Measurements from ENCODE around the gene RTKN. TPM values are rescaled to one million over a fixed set of nuclear protein-coding genes. Genes with fewer than 3 reads are reported as not detected.
"Not testable (repeated sequence)": the region's sequence is repeated elsewhere in the genome, so short reads cannot be mapped to it uniquely, and the experiment has no call there.

The RTKN gene, protein sequence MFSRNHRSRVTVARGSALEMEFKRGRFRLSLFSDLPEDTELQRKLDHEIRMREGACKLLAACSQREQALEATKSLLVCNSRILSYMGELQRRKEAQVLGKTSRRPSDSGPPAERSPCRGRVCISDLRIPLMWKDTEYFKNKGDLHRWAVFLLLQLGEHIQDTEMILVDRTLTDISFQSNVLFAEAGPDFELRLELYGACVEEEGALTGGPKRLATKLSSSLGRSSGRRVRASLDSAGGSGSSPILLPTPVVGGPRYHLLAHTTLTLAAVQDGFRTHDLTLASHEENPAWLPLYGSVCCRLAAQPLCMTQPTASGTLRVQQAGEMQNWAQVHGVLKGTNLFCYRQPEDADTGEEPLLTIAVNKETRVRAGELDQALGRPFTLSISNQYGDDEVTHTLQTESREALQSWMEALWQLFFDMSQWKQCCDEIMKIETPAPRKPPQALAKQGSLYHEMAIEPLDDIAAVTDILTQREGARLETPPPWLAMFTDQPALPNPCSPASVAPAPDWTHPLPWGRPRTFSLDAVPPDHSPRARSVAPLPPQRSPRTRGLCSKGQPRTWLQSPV
- total RNA-seq (2014; rRNA removed; shearing (Covaris generic)), result 5.4 and 6.9 TPM in 2 replicates

DNA sequence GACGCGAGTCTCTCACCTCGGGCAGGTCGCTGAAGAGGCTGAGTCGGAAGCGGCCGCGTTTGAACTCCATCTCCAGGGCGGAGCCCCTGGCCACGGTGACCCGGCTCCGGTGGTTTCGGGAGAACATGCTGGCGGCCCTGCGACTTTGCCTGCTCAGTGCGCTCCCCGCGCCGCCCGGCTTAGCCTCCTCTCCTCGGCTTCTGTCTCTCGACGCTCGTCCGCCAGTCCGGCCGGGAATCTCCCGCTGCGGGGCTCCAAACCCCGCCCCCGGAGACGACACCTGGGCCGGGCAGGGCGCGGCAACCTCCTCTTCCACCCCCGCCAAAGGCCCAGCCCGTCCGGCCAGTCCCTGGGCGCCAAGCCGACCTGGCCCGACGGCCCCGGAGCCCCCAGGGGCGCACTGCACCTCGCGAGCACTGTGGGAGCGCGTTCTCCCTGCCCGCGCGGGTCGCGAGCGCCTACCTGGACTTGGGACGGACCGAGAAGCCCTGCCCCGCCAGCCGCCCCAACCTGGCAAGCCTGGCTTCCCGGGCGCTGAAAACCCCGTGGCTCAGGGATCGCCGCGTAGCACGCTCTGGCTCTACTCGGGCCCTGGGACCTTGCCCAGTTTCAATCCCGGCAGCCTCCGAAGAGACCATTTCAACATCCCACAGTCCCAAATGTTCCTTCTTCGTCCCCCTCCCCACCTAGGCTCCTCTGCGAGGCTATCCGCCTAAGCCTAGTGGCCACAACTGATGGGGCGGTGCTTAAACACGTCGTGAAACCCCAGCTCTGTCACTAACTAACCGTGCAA lies at the start of gene RTKN:
TSS of gene RTKN (minus strand) at position 248 of the 793 bp plus-strand sequence. CDS start at position 127, 121 bp downstream.
- DNase-seq (ENCODE audit: low read depth), result no peak

DNA sequence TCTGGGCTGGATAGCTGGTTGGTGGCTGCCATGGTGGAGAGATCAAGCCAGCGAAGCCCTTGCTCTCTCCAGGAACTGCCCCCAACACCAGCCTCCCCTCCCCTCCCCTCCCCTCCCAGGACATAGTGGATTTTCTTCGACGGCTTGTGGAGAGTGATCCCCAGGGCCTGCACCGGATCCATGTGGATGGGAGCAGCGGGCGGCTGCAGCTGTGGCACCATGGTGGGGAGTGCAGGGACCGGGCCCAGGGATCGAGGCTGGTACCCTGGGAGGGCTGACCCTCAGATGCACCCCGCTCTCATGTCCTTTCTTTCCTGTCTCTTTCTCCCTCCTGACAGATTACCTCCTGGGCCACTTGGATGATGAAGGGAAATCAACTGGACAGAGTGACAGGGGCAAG lies 48.2 kb upstream of the RTKN start:
- no peak for DNase-seq (ENCODE audit: low read depth)

DNA sequence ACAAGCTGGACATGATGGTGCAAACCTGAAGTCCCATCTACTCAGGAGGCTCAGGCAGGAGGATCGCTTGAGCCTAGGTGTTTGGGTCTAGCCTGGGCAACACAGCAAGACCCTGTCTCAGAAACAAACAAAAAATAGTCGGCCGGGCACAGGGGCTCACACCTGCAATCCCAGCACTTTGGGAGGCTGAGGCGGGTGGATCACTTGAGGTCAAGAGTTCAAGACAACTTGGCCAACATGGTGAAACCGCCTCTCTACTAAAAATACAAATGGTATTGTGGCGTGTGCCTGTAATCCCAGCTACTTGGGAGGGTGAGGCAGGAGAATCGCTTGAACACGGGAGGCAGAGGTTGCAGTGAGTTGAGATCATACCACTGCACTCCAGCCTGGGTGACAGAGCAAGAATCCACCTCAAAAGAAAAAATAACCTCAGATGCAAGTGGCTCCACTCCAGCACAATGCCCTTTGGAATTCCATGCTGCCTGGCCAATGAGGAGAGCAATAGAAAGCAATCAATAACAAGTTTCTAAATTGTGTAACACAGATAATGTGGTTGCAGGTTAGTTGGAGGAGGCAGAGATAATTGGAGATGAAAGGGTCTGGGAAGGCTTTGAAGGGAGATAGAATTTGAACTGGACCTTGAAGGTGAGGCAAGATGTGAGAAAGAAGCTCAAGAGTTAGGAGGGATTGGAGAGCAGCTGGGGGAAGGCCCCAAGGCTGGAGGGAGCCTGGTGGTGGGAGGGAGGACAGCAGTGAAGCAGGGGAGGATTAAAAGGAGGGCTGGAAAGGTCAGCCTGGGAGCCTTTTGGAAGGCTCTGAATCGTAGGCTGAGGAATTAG lies 47.1 kb upstream of the RTKN start:
- no peak for DNase-seq (ENCODE audit: low read depth)

DNA sequence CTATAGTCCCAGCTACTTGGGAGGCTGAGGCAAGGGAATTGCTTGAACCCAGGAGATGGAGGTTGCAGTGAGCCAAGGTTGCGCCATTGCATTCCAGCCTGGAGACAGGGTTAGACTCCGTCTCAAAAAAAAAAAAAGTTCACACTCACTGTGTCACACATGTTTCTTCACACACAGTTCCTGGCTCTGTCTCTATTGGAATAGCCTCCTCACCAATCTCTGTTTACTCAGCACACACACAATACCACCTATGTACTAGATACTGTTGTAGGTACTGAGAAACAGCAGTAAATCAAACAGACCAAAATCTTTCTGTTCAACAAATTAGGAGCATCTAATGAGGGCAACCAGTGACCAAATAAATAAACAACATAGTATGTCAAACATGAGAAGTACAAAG lies 44.4 kb upstream of the RTKN start:
- DNase-seq (ENCODE audit: low read depth), result no peak

DNA sequence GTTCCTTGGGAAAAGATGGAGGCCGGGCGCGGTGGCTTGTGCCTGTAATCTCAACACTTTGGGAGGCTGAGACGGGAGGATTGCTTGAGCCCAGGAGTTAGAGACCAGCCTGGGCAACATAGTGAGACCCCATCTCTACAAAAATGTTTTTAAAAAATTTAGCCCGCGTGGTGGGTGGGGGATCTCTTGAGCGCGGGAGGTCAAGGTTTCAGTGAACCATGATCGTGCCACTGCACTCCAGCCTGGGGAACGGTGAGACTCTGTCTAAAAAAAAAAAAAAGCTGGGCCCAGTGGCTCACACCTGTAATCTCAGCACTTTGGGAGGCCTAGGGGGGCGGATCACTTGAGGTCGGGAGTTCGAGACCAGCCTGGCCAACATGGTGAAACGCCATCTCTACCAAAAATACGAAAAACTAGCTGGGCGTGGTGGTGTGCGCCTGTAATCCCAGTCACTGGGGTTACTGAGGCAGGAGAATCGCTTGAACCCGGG lies 42.0 kb upstream of the RTKN start:
- DNase-seq (ENCODE audit: low read depth), result not testable (repeated sequence)

- peak; percentile 95 for DNase-seq (ENCODE audit: low read depth)
These were observed 41.3 kb upstream of the RTKN start, which contains the start of the genes CCDC142 and TTC31 for GRCh38 chr2:74482801-74483674. TSS of gene CCDC142 (minus strand) at chr2:74482998. CDS start at chr2:74482837, 161 bp downstream. TSS of gene TTC31 (plus strand) at chr2:74483081. CDS start at chr2:74483096, 15 bp downstream.

DNA sequence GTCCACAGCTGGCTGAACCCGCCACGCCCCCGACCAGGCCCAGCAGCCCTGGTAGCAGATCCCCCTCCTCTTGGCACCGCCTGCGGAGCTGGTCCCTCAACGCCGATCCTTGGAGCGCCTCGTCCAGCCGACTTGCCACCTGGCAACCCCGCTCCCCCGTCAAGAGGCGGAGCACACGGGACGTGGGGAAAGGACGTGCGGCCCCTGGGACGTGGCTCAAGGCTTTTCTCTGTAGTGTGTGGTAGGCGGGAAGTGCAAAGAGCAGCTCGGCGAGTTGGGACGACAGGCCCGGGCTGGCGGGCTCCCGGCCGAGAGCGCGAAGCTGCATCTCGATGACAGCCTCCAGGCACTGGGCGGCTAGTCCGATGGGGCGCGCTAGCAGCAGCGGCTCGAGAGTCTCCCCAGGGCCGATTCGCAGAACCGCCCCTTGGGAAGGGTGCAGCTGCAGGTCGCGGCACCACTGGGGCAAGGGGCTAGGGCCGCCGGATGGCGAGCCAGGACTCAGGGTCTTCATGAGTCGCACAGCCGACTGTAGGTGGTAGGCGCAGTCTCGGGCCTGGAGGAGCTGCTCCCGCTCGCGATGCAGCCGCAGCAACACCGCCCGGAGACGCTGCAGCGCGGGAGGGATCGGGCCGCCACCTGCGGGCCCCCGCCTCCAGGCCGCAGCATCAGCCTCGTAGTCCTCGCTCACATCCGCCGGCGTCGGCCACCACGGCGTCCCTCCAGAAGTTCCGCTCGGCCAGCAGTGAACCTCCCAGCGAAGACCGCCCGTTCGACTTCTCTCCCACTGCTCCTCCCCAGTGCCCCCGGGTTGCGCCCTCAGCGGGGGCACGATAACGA lies 40.4 kb upstream of the RTKN start:
- DNase-seq (ENCODE audit: low read depth), result no peak

DNA sequence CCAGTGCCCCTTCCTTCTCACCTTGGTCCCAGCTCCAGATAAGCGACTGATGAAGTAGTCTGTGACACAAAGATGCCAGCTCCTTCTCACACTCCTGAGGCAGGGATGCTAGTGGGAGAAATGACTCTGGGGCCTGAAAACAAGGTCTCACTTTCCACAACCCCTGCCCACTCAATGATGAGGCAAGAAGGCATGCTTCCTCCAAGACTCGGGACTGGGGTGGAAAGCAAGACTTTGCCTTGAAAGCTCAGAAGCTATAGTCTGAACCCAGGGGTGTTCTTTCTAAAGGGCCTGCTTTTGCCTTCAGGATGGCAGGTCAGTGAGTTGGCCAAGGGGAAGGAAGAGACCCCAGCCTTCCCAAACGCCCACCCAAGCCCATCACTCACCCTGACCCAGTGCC lies 39.7 kb upstream of the RTKN start:
- DNase-seq (ENCODE audit: low read depth), result no peak

DNA sequence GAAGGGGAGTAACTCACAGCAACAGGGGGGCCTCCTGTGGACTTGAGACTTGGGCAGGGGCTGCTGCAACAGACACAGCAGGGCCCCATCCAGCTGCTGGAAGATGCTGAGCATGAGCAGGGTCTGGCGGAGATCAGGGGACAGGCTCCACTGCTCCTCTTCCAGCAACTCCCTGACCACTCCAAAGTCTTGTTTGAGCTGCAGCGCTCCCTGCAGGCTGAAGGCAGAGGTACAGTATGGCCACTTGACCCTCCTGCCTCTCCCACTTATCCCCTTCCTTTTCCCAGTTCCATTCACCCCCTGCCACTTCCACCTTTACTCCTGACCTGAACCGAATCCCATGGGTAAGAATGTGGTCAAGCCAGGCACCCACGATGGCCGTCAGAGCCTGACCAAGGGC lies 33.2 kb upstream of the RTKN start:
- DNase-seq (ENCODE audit: low read depth), result no peak

DNA sequence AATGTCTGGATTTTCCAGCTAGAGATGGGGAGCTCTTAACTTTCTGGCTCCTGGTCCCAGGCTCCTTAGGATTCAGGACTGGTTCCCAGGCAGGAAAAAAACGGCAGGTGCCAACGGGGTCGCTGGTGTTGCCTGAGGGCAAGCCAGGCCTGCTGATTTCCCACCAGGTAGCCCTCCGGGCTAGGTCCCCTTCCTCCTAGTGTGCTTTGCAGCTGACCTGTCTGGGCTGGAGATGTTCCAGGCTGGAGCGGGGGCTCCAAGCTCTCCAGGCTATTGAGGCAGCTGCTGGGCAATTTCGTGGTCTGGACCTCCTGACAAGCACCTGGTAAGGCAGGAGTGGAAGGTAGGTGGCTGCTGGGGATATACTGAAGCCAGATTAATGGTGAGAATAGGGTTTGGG lies 32.7 kb upstream of the RTKN start:
- no peak for DNase-seq (ENCODE audit: low read depth)

DNA sequence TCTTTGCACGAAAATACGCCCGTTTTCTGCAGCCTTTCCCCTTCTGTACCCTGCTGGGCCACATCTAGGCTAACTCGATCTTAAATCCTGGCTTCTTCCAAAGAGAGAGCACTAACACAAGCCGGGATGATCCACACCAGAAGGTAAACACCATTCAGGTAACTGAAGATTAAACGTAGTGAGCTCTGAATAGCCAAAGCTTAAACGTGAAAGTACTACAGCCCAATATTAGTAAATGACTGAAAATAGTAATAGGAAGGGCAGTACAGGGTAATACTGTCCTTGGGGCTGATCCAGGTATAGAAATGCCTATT lies 31.2 kb upstream of the RTKN start:
- DNase-seq (ENCODE audit: low read depth), result no peak

GRCh38 chr2:74472086-74472944 lies 30.6 kb upstream of the RTKN start, which contains the start of gene MRPL53:
TSS of gene MRPL53 (minus strand) at chr2:74472680. CDS start at chr2:74472660, 20 bp downstream.
- DNase-seq (ENCODE audit: low read depth), result peak; percentile 97

GRCh38 chr2:74471332-74472065 lies 29.8 kb upstream of the RTKN start:
- no peak for DNase-seq (ENCODE audit: low read depth)

- not testable (repeated sequence) for DNase-seq (ENCODE audit: low read depth)
These were observed 29.0 kb upstream of the RTKN start for GRCh38 chr2:74470742-74471141.

DNA sequence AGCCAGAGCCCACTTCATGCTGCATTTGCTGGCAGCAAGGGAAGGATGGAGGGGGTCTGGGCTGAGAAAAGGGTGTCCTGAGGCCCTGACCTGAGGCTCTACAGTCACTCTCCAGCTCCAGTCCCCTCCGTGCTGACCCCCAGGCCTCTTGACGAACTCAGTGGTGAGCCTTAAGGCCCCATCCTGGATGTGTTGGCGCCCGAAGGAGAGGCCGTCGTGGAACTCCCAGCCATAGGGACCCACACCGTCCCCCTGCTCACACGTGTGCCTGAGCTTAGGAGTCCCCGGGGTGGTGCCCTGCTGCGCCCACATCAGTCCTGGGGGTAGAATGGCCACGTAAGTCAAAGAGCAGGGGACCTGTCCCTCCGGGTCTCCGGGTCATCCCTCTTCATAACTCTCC lies 22.7 kb upstream of the RTKN start:
- DNase-seq (ENCODE audit: low read depth), result no peak

GRCh38 chr2:74462786-74463105 lies 21.0 kb upstream of the RTKN start:
- DNase-seq (ENCODE audit: low read depth), result no peak

DNA sequence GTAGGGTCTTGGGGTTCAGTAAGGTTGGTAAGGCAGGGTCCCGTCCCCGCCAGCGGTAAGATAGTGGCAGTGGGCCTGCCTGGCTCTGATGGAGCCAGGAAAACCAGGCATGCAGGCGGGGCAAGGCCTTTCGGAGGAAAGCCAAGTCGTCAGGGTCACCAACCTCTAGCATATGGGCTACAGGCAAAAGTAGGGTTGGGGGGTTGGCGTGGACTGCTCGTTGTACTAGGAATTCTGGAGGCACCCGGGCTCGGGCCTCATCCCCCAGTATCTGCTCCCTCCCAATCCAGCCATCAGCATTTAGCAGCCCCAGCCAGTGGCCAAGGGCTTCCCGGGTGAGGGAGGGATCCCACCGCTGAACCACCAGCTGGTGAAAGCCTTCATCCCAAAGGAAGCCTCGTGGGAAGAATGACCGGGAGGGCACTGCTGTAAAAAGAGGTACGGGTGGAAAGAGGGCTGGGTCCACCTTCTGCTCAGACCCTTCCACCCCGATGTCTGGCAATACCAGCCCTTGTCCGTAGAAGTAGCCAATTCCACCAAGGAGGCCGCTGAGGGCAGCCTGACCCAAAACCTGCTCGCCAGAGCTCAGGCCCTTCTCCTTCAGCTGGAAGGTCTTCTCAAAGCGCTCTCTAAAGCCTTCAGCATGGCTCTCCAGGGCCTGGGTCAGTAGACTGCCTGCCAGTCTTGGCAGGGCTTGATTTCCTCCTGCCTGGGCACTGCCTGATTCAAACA lies 20.5 kb upstream of the RTKN start:
- no peak for DNase-seq (ENCODE audit: low read depth)
